Esophagus squamous epithelium (tissue), 4 donors: Measurements from ENCODE around the gene CEP170B.

Experiments
- CTCF ChIP-seq, 6 experiments: fragments of 450-650 bp in 4 of 6; fragments of 200-600 bp in 2 of 6; sonication (generic) in 2 of 6; IDR thresholded peaks; one replicate each; pipeline ENCODE4 v1.5.1; 2016 to 2019; ENCODE audit warnings: antibody characterized with exemption in 6 of 6, mild to moderate bottlenecking in 4 of 6, moderate library complexity in 4 of 6
- POLR2A ChIP-seq, 4 donors: fragments of 450-650 bp; IDR thresholded peaks; one replicate each; pipeline ENCODE4 v1.6.1; 2017; ENCODE audit warnings: antibody characterized with exemption in 4 of 4, mild to moderate bottlenecking in 4 of 4, moderate library complexity in 3 of 4

GRCh38 chr14:104926619-104927431, 61.8 kb downstream of the CEP170B start:
- TF ChIP-seq CTCF (IDR thresholded peaks at IDR 0.05) (no peak), POLR2A (IDR thresholded peaks at IDR 0.05) (no peak)
